ENCODE results near the gene ACP4. TPM values are rescaled to one million over a fixed set of nuclear protein-coding genes. Genes with fewer than 3 reads are reported as not detected.

Gene ACP4
- total and polyA plus RNA-seq, 2 of the 13 experiments (the other 11 are each of a cell fraction or from before 2014, with no cell fraction given): 0.08 TPM; not detected in 1

GRCh38 chr19:50784710-50785109 lies 5.5 kb upstream of the ACP4 start:
- ChIA-PET CTCF (ENCODE audit: low intra/inter-chr PET ratio, low total read pairs) (interaction anchor here (1.6 to 1.9 kb wide), 2 partner anchors 115 to 416 kb away, joined by 5 to 8 read pairs; no protein-coding TSS in a partner anchor), POLR2A (no interaction called here)
- H3K79me2 ChIP-seq (ENCODE audit: insufficient read depth, low read length): no peaks in the 10 kb centered on the region
- 63% methylated on average over 3 of the region's 3 CpGs for WGBS (ENCODE audit: low lambda C conversion rate)
- intact Hi-C loops (cut with micrococcal nuclease; ENCODE audit: unreplicated experiment) (loop anchor here (5.0 kb wide), 1 partner anchor 62 kb away; the partner anchor contains the start of gene CLEC11A), in situ Hi-C loops (cut with HindIII; ENCODE audit: extremely low pct_ligation_motif_present, low pct_unique_long_range_greater_than_20kb) (loop anchor here (10.0 to 25.0 kb wide), 3 partner anchors 180 to 422 kb away; partner anchors contain the start of gene NAPSA)
- no peak overlapping the region for H3K4me3 ChIP-seq (replicated peaks in 1 of 3; ENCODE audit: insufficient read depth in 1 of 3, low read depth in 2 of 3, low read length in 3 of 3)
- H3K27me3 ChIP-seq (ENCODE audit: control insufficient read depth in 1 of 2, insufficient read depth in 2 of 2, low read length in 2 of 2): peaks cover 0 to 12% of the 10 kb centered on the region in 2 experiments; a peak in 3 of 5 replicates
- TF ChIP-seq IKZF4 (CRISPR knock-in tag; IDR thresholded peaks at IDR 0.05; ENCODE audit: borderline replicate concordance, low read depth, not compliant biosample characterization): no peak
- TF ChIP-seq, protein P1, sequence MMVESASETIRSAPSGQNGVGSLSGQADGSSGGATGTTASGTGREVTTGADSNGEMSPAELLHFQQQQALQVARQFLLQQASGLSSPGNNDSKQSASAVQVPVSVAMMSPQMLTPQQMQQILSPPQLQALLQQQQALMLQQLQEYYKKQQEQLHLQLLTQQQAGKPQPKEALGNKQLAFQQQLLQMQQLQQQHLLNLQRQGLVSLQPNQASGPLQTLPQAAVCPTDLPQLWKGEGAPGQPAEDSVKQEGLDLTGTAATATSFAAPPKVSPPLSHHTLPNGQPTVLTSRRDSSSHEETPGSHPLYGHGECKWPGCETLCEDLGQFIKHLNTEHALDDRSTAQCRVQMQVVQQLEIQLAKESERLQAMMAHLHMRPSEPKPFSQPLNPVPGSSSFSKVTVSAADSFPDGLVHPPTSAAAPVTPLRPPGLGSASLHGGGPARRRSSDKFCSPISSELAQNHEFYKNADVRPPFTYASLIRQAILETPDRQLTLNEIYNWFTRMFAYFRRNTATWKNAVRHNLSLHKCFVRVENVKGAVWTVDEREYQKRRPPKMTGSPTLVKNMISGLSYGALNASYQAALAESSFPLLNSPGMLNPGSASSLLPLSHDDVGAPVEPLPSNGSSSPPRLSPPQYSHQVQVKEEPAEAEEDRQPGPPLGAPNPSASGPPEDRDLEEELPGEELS (CRISPR knock-in tag; IDR thresholded peaks at IDR 0.05): no peak
- BruUV-seq (replicated peaks): no TSS peak
- 0 out of 2 replicates have a peak, but pooled peaks cover 6% of the 10 kb centered on the region for H3K4me1 ChIP-seq (ENCODE audit: insufficient read depth, low read length)
- no peak overlapping the region for H2AFZ ChIP-seq (ENCODE audit: low read length)
- no peak for DNase-seq (ENCODE audit: low spot score)
- no peaks in the 10 kb centered on the region for H3K9me3 ChIP-seq (ENCODE audit: low read length)
- H4K20me1 ChIP-seq (ENCODE audit: insufficient read depth, low read length): no peaks in the 10 kb centered on the region
- no peaks in the 10 kb centered on the region for H3K36me3 ChIP-seq (replicated peaks in 1 of 2; ENCODE audit: control insufficient read depth in 1 of 2, insufficient read depth in 2 of 2, low read length in 2 of 2)
- no peak for FAIRE-seq
- ATAC-seq: no peak
- no peak overlapping the region for H3K4me2 ChIP-seq (ENCODE audit: low read depth, low read length)
- no peak overlapping the region for H3K27ac ChIP-seq (ENCODE audit: extremely low read length, insufficient read depth, low read length)
- no peak overlapping the region for H3K9ac ChIP-seq (ENCODE audit: insufficient read depth, low read depth, low read length)

GRCh38 chr19:50785329-50785728 lies 4.9 kb upstream of the ACP4 start:
- CTCF ChIA-PET (ENCODE audit: low intra/inter-chr PET ratio, low total read pairs): no interaction called here
- no TSS peak for BruUV-seq (replicated peaks)
- ATAC-seq (no peak), FAIRE-seq (no peak), DNase-seq (ENCODE audit: low spot score) (no peak)
- no peak overlapping the region for H3K27ac ChIP-seq (ENCODE audit: extremely low read length, insufficient read depth, low read length)
- H3K4me1 ChIP-seq (ENCODE audit: insufficient read depth, low read length): 0 out of 2 replicates have a peak, but pooled peaks cover 6% of the 10 kb centered on the region
- no peak overlapping the region for H3K4me2 ChIP-seq (ENCODE audit: low read depth, low read length)
- no peaks in the 10 kb centered on the region for H4K20me1 ChIP-seq (ENCODE audit: insufficient read depth, low read length)
- 18% methylated on average over 12 of the region's 12 CpGs for WGBS (ENCODE audit: low lambda C conversion rate)
- H3K4me3 ChIP-seq (replicated peaks in 1 of 3; ENCODE audit: insufficient read depth in 1 of 3, low read depth in 2 of 3, low read length in 3 of 3): no peak overlapping the region
- POLR2A ChIA-PET: no interaction called here
- no peak overlapping the region for H2AFZ ChIP-seq (ENCODE audit: low read length)
- no peak overlapping the region for H3K9ac ChIP-seq (ENCODE audit: insufficient read depth, low read depth, low read length)
- intact Hi-C loops (cut with micrococcal nuclease; ENCODE audit: unreplicated experiment) (no loop called here), in situ Hi-C loops (cut with HindIII; ENCODE audit: extremely low pct_ligation_motif_present, low pct_unique_long_range_greater_than_20kb) (loop anchor here (10.0 to 25.0 kb wide), 3 partner anchors 181 to 423 kb away; partner anchors contain the start of gene NAPSA)
- H3K36me3 ChIP-seq (replicated peaks in 1 of 2; ENCODE audit: control insufficient read depth in 1 of 2, insufficient read depth in 2 of 2, low read length in 2 of 2): no peaks in the 10 kb centered on the region
- H3K79me2 ChIP-seq (ENCODE audit: insufficient read depth, low read length): no peaks in the 10 kb centered on the region
- peaks cover 0 to 6% of the 10 kb centered on the region in 2 experiments; a peak in 2 of 5 replicates for H3K27me3 ChIP-seq (ENCODE audit: control insufficient read depth in 1 of 2, insufficient read depth in 2 of 2, low read length in 2 of 2)
- H3K9me3 ChIP-seq (ENCODE audit: low read length): no peaks in the 10 kb centered on the region
- TF ChIP-seq ARNTL (CRISPR knock-in tag; IDR thresholded peaks at IDR 0.05) (no peak), ZNF609 (CRISPR knock-in tag; IDR thresholded peaks at IDR 0.05; ENCODE audit: borderline replicate concordance) (no peak), NR2F2 (IDR thresholded peaks at IDR 0.05; ENCODE audit: borderline replicate concordance, low read depth) (no peak), ZNF44 (CRISPR knock-in tag; IDR thresholded peaks at IDR 0.05) (no peak), ZNF644 (CRISPR knock-in tag; IDR thresholded peaks at IDR 0.05; ENCODE audit: low read depth) (no peak), ZNF563 (CRISPR knock-in tag; IDR thresholded peaks at IDR 0.05) (no peak), CHCHD3 (CRISPR knock-in tag; IDR thresholded peaks at IDR 0.05) (no peak), ZNF232 (CRISPR knock-in tag; IDR thresholded peaks at IDR 0.05; ENCODE audit: borderline replicate concordance) (no peak), ZNF501 (CRISPR knock-in tag; IDR thresholded peaks at IDR 0.05) (no peak), NPAS2 (CRISPR knock-in tag; IDR thresholded peaks at IDR 0.05; ENCODE audit: borderline replicate concordance) (no peak)

All from HepG2 (cell line).